ENCODE data around the gene SYT3. TPM values are rescaled to one million over a fixed set of nuclear protein-coding genes. Genes with fewer than 3 reads are reported as not detected.

SYT3 gene
- polyA plus RNA-seq, 1 donor from 2014 or later, result 14.8 TPM

- H3K27me3 ChIP-seq (ENCODE audit: insufficient read depth, low read depth, low read length), result no peaks in the 10 kb centered on the region
- no peaks in the 10 kb centered on the region for H3K79me2 ChIP-seq (replicated peaks; ENCODE audit: insufficient read depth, low read length)
- H3K27ac ChIP-seq (ENCODE audit: low read length), result no peak overlapping the region
- H3K4me3 ChIP-seq (ENCODE audit: low read length), result no peak overlapping the region
- H3F3A ChIP-seq (ENCODE audit: insufficient read depth, low read length, poor library complexity, severe bottlenecking), result no peaks in the 10 kb centered on the region
- H3K9ac ChIP-seq (ENCODE audit: low read length), result no peak overlapping the region
- no peak overlapping the region for H3K4me2 ChIP-seq (ENCODE audit: low read length)
- H2AFZ ChIP-seq (ENCODE audit: low read depth, low read length), result no peak overlapping the region
- no peaks in the 10 kb centered on the region for H3K9me2 ChIP-seq (ENCODE audit: insufficient read depth, low read length)
- no peaks in the 10 kb centered on the region for H3K9me3 ChIP-seq (ENCODE audit: low read length)
- H4K20me1 ChIP-seq (ENCODE audit: insufficient read depth), result no peaks in the 10 kb centered on the region
- no peaks in the 10 kb centered on the region for H3K36me3 ChIP-seq (ENCODE audit: insufficient read depth, low read length)
- no peak for TF ChIP-seq POLR2AphosphoS5 (IDR thresholded peaks at IDR 0.05)
- TF ChIP-seq EP300 (conservative IDR thresholded peaks at IDR 0.05; ENCODE audit: poor library complexity, severe bottlenecking), result no peak
- no peak for TF ChIP-seq CTCF (IDR thresholded peaks at IDR 0.05; ENCODE audit: poor library complexity, severe bottlenecking)
- no peak for TF ChIP-seq TAF1 (IDR thresholded peaks at IDR 0.05; ENCODE audit: low read depth)
- no peak for TF ChIP-seq REST (IDR thresholded peaks at IDR 0.05; ENCODE audit: borderline replicate concordance)
- TF ChIP-seq MXI1 (conservative IDR thresholded peaks at IDR 0.05; ENCODE audit: poor library complexity, severe bottlenecking), result no peak
- TF ChIP-seq SMC3 (conservative IDR thresholded peaks at IDR 0.05; ENCODE audit: poor library complexity), result no peak
- no peak for TF ChIP-seq EZH2 (IDR thresholded peaks at IDR 0.05; ENCODE audit: borderline replicate concordance, insufficient read depth, low read length, poor library complexity, severe bottlenecking)
- no peak for TF ChIP-seq RAD21 (conservative IDR thresholded peaks at IDR 0.05)
Measured at GRCh38 chr19:50628551-50628950, 11.1 kb downstream of the SYT3 start.

GRCh38 chr19:50628146-50628545 lies 11.5 kb downstream of the SYT3 start:
- Histone ChIP-seq H3K4me3 (ENCODE audit: low read length) (no peak overlapping the region), H3F3A (ENCODE audit: insufficient read depth, low read length, poor library complexity, severe bottlenecking) (no peaks in the 10 kb centered on the region), H3K4me2 (ENCODE audit: low read length) (no peak overlapping the region), H3K9me3 (ENCODE audit: low read length) (no peaks in the 10 kb centered on the region), H3K27me3 (ENCODE audit: insufficient read depth, low read depth, low read length) (no peaks in the 10 kb centered on the region), H3K9me2 (ENCODE audit: insufficient read depth, low read length) (no peaks in the 10 kb centered on the region), H3K9ac (ENCODE audit: low read length) (no peak overlapping the region), H3K36me3 (ENCODE audit: insufficient read depth, low read length) (no peaks in the 10 kb centered on the region), H4K20me1 (ENCODE audit: insufficient read depth) (no peaks in the 10 kb centered on the region), H2AFZ (ENCODE audit: low read depth, low read length) (no peak overlapping the region), H3K79me2 (replicated peaks; ENCODE audit: insufficient read depth, low read length) (no peaks in the 10 kb centered on the region), H3K27ac (ENCODE audit: low read length) (no peak overlapping the region)
- TF ChIP-seq EZH2 (IDR thresholded peaks at IDR 0.05; ENCODE audit: borderline replicate concordance, insufficient read depth, low read length, poor library complexity, severe bottlenecking), result no peak
- no peak for TF ChIP-seq CTCF (IDR thresholded peaks at IDR 0.05; ENCODE audit: poor library complexity, severe bottlenecking)
- TF ChIP-seq EP300 (conservative IDR thresholded peaks at IDR 0.05; ENCODE audit: poor library complexity, severe bottlenecking), result no peak
- TF ChIP-seq MXI1 (conservative IDR thresholded peaks at IDR 0.05; ENCODE audit: poor library complexity, severe bottlenecking), result no peak
- TF ChIP-seq SMC3 (conservative IDR thresholded peaks at IDR 0.05; ENCODE audit: poor library complexity), result no peak
- no peak for TF ChIP-seq TAF1 (IDR thresholded peaks at IDR 0.05; ENCODE audit: low read depth)
- TF ChIP-seq RAD21 (conservative IDR thresholded peaks at IDR 0.05), result no peak
- no peak for TF ChIP-seq REST (IDR thresholded peaks at IDR 0.05; ENCODE audit: borderline replicate concordance)
- TF ChIP-seq POLR2AphosphoS5 (IDR thresholded peaks at IDR 0.05), result no peak
